ENCODE results near the gene SPACA5B. TPM values are rescaled to one million over a fixed set of nuclear protein-coding genes. Genes with fewer than 3 reads are reported as not detected.
"Not testable (repeated sequence)": the region's sequence is repeated elsewhere in the genome, so short reads cannot be mapped to it uniquely, and the experiment has no call there.

Gene SPACA5B
- total RNA-seq, 3 donors from 2014 or later (not counting 1 experiment from before 2014, with no cell fraction given): not detected

GRCh38 chrX:48153769-48154168 is 23.3 kb downstream of the SPACA5B start:
- H3K27me3 Mint-ChIP-seq (ENCODE audit: low read depth in 2 of 2): peaks cover 10 to 11% of the 10 kb centered on the region in 2 donors
- no peaks in the 10 kb centered on the region for H3K9me3 Mint-ChIP-seq
- no peak overlapping the region for H3K4me3 Mint-ChIP-seq
- Histone ChIP-seq H3K4me1 (ENCODE audit: control insufficient read depth, insufficient read depth, low read length) (no peaks in the 10 kb centered on the region), H3K36me3 (ENCODE audit: control insufficient read depth, insufficient read depth, low read length) (no peaks in the 10 kb centered on the region), H3K9me3 (ENCODE audit: control insufficient read depth, insufficient read depth, low read length) (no peaks in the 10 kb centered on the region), H3K4me3 (ENCODE audit: low read length) (no peak overlapping the region), H3K27ac (ENCODE audit: low read length) (no peak overlapping the region), H3K27me3 (ENCODE audit: control insufficient read depth, insufficient read depth, low read length) (no peaks in the 10 kb centered on the region)
- no peaks in the 10 kb centered on the region for H3K36me3 Mint-ChIP-seq
- H3K4me1 Mint-ChIP-seq: no peaks in the 10 kb centered on the region
- no peak for TF ChIP-seq CTCF (IDR thresholded peaks at IDR 0.05)
- H3K27ac Mint-ChIP-seq: no peak overlapping the region
- ATAC-seq (no peak), DNase-seq (no peak)
- intact Hi-C loops (cut with micrococcal nuclease): no loop called here
- 86% methylated on average over 10 of the region's 10 CpGs for WGBS (ENCODE audit: insufficient coverage)

- ATAC-seq (no peak), DNase-seq (no peak)
- no peaks in the 10 kb centered on the region for H3K9me3 ChIP-seq (ENCODE audit: control insufficient read depth, insufficient read depth, low read length)
- Mint-ChIP-seq H3K4me3 (no peak overlapping the region), H3K4me1 (no peaks in the 10 kb centered on the region), H3K9me3 (no peaks in the 10 kb centered on the region), H3K27me3 (ENCODE audit: low read depth in 2 of 2) (peaks cover 11% of the 10 kb centered on the region in 2 donors), H3K36me3 (no peaks in the 10 kb centered on the region), H3K27ac (no peak overlapping the region)
- no peak overlapping the region for H3K4me3 ChIP-seq (ENCODE audit: low read length)
- no peaks in the 10 kb centered on the region for H3K27me3 ChIP-seq (ENCODE audit: control insufficient read depth, insufficient read depth, low read length)
- TF ChIP-seq CTCF (IDR thresholded peaks at IDR 0.05): no peak
- 90% methylated on average over 2 of the region's 2 CpGs for WGBS (ENCODE audit: insufficient coverage)
- no peak overlapping the region for H3K27ac ChIP-seq (ENCODE audit: low read length)
- no peaks in the 10 kb centered on the region for H3K4me1 ChIP-seq (ENCODE audit: control insufficient read depth, insufficient read depth, low read length)
- no peaks in the 10 kb centered on the region for H3K36me3 ChIP-seq (ENCODE audit: control insufficient read depth, insufficient read depth, low read length)
- intact Hi-C loops (cut with micrococcal nuclease): no loop called here
Measured at GRCh38 chrX:48154796-48155195, 24.4 kb downstream of the SPACA5B start.

- DNase-seq (no peak), ATAC-seq (no peak)
- H3K36me3 Mint-ChIP-seq: no peaks in the 10 kb centered on the region
- H3K4me3 Mint-ChIP-seq: no peak overlapping the region
- H3K36me3 ChIP-seq (ENCODE audit: control insufficient read depth, insufficient read depth, low read length): no peaks in the 10 kb centered on the region
- H3K9me3 ChIP-seq (ENCODE audit: control insufficient read depth, insufficient read depth, low read length): no peaks in the 10 kb centered on the region
- WGBS (ENCODE audit: insufficient coverage): 96% methylated on average over 12 of the region's 12 CpGs
- no peaks in the 10 kb centered on the region for H3K9me3 Mint-ChIP-seq
- no peaks in the 10 kb centered on the region for H3K27me3 ChIP-seq (ENCODE audit: control insufficient read depth, insufficient read depth, low read length)
- H3K4me1 ChIP-seq (ENCODE audit: control insufficient read depth, insufficient read depth, low read length): no peaks in the 10 kb centered on the region
- peaks cover 8 to 11% of the 10 kb centered on the region in 2 donors for H3K27me3 Mint-ChIP-seq (ENCODE audit: low read depth in 2 of 2)
- intact Hi-C loops (cut with micrococcal nuclease): no loop called here
- no peak overlapping the region for H3K27ac Mint-ChIP-seq
- TF ChIP-seq CTCF (IDR thresholded peaks at IDR 0.05): no peak
- no peaks in the 10 kb centered on the region for H3K4me1 Mint-ChIP-seq
- no peak overlapping the region for H3K27ac ChIP-seq (ENCODE audit: low read length)
- H3K4me3 ChIP-seq (ENCODE audit: low read length): no peak overlapping the region
Measured at GRCh38 chrX:48156014-48156413, 25.6 kb downstream of the SPACA5B start.

GRCh38 chrX:48165241-48165640 is 34.8 kb downstream of the SPACA5B start:
- H3K4me1 ChIP-seq (ENCODE audit: control insufficient read depth, insufficient read depth, low read length): no peaks in the 10 kb centered on the region
- Mint-ChIP-seq H3K4me1 (no peaks in the 10 kb centered on the region), H3K4me3 (no peak overlapping the region), H3K27ac (no peak overlapping the region), H3K9me3 (no peaks in the 10 kb centered on the region), H3K27me3 (ENCODE audit: low read depth in 2 of 2) (peaks cover 11 to 36% of the 10 kb centered on the region in 2 donors), H3K36me3 (no peaks in the 10 kb centered on the region)
- WGBS (ENCODE audit: insufficient coverage): 90% methylated on average over 12 of the region's 12 CpGs
- DNase-seq: no peak
- TF ChIP-seq CTCF (IDR thresholded peaks at IDR 0.05): no peak
- H3K27me3 ChIP-seq (ENCODE audit: control insufficient read depth, insufficient read depth, low read length): no peaks in the 10 kb centered on the region
- H3K36me3 ChIP-seq (ENCODE audit: control insufficient read depth, insufficient read depth, low read length): no peaks in the 10 kb centered on the region
- ATAC-seq: no peak
- intact Hi-C loops (cut with micrococcal nuclease): no loop called here
- H3K9me3 ChIP-seq (ENCODE audit: control insufficient read depth, insufficient read depth, low read length): no peaks in the 10 kb centered on the region
- H3K27ac ChIP-seq (ENCODE audit: low read length): no peak overlapping the region
- no peak overlapping the region for H3K4me3 ChIP-seq (ENCODE audit: low read length)

- H3K27me3 Mint-ChIP-seq (ENCODE audit: low read depth in 2 of 2): peaks cover 11 to 29% of the 10 kb centered on the region in 2 donors
- H3K4me3 Mint-ChIP-seq; H3K4me3 ChIP-seq (ENCODE audit: low read length); H3K36me3 Mint-ChIP-seq; H3K27ac ChIP-seq (ENCODE audit: low read length); DNase-seq; H3K9me3 ChIP-seq (ENCODE audit: control insufficient read depth, insufficient read depth, low read length); H3K27me3 ChIP-seq (ENCODE audit: control insufficient read depth, insufficient read depth, low read length); ATAC-seq; H3K9me3 Mint-ChIP-seq; H3K4me1 Mint-ChIP-seq; H3K36me3 ChIP-seq (ENCODE audit: control insufficient read depth, insufficient read depth, low read length); intact Hi-C loops (cut with micrococcal nuclease); H3K27ac Mint-ChIP-seq; H3K4me1 ChIP-seq (ENCODE audit: control insufficient read depth, insufficient read depth, low read length): not testable (repeated sequence)
- whole genome bisulfite sequencing (ENCODE audit: insufficient coverage): 73% methylated on average over 3 of the region's 7 CpGs
Measured at GRCh38 chrX:48166322-48166721, 35.9 kb downstream of the SPACA5B start.
